ENCODE measurements around the gene ARSI.
A peak's percentile ranks its signal among the peaks of the same experiment; 100 is the strongest.

Gene ARSI

DNA sequence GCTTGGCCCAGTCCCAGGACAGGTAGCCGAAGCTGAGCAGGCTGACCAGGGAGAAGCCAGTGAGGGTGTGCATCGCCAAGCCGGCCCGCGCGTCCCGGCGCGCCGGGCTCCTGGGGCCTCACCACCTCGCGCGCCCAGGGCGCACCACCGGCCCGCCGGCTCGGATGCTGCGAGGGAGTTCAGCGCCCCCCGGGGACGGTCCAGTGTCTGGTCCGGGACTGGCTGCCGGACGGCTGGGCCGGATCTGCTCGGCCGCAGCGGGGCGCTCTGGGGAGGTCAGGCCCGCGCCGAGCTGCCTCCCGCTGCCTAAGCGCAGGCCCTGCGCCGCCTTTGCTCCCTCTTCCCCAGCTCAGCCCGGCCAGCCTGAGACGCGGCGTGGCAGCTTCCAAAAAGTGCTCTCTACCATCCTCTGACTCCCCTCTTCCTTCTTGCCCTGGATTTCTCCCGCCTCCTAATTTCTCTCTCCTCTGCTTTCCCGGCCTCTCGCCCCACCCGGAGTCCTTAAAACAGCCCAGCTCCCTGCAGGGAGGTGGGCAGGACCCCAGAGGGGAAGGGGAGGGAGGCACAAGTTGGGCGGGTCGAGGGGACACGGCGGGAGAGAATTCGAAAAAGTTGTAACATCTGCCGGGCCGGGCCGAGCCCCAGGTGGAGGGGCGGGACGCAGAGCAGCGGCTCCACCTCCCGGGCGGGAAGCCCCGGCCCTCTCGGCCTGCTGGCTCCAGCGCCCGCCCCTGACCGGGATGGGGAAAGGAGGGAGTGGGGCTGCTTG lies at the start of gene ARSI:
ARSI (minus strand) TSS at position 605 of the 769 bp plus-strand sequence; CDS start at position 73, 532 bp downstream.
- no peak for DNase-seq

DNA sequence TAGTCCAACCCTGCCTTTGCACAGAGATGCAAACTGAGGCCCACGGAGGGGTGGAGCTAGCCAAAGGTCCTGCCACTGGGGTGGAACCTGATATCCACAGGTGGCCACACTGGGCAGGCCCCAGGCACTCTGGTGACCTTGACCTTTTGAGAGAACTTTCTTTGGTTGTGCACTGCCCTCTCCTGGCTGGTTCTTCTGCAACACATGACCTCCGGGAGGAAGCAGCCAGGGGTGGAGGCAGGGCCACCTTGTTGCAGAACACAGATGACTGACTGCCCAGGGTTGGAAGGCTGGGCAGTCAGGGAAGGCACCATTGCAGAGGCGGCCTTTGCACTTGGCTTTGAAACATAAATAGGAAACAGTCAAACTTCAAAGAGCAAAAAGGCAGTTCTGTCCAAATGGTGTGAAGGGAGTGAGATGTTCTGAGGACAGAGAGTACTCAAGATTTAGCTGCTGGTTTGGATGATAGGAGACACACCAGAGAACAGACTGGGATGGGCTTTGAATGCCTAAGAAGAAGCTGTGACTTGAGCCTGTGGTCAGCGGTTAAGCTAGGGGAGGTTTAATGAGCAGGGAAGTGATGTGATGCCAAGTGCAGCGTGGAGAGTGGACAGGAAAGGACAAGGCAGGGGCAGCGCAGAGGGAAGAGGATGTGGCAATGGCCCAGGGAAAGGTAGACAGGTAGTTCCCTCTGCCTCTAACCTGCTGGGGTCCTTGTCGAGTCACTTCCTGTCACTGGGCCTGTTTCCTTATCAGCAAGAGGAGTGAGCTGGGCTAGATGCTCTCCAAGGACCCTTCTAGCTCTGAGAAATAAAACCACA lies 48.0 kb upstream of the ARSI start:
- peak; percentile 65 for DNase-seq

DNA sequence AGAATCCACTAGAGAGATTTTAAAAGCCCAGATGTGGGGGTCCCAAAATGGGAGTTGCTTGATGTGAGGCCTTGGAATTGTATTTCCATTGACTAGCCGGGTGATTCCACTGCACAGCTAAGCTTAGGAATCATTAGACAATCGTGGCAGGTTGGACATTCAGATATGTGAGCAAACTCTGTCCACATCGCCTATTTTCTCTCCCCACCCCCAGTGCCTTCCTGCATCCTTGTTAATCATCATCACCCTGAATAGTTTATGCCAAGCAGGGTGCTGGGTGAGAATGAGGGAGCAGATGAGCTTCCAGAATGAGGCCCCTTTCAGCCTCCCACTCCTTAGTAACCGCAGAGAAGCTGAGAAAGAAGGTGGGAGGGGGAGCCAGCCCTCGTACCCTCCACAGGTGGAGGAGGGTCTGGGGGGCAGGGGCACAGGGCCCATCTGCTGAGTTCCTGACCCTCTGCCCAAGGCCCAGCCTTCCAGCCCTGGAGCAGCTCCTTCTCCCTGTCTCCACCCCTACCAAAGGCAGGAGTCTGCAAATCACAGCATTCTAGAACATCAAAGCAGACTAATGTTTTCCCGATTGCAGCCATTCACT lies 47.1 kb upstream of the ARSI start:
- no peak for DNase-seq

DNA sequence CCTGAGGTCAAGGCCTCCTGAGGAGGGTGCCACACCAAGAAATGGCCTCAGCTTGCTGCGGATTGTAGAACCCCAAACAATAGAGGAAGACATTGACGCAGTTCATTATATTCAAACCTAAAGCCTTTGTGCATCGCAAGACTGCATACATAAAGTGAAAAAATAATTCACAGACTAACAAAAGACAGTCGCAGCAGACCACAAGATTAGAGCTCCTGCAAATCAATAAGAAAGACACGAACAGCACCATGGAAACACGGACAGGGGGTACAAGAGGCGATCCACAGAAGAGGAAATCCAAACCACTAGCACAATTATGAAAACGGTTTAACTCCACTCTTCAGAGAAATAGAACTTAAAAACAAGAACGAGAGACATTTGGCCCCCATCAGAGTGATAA lies 44.7 kb upstream of the ARSI start:
- DNase-seq = no peak

DNA sequence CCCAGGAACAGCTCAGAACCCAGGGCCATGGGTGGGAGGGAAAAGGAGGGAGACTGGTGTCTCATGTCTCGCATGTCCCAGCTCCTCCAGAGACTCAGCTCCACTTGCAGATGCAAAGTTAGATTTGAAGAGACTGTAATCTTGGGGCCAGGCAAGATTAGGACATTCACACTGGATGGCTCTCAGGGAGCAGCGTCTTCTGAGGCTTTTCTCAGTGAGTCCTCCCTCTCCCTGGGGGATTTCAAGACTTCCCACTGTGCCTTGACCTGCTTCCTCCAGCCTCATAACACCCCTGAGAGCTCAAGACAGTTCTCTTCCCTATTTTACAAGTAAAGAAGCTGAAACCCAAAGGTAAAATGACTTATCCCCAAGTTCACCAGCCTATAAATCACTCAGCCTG lies 44.3 kb upstream of the ARSI start:
- DNase-seq = no peak

DNA sequence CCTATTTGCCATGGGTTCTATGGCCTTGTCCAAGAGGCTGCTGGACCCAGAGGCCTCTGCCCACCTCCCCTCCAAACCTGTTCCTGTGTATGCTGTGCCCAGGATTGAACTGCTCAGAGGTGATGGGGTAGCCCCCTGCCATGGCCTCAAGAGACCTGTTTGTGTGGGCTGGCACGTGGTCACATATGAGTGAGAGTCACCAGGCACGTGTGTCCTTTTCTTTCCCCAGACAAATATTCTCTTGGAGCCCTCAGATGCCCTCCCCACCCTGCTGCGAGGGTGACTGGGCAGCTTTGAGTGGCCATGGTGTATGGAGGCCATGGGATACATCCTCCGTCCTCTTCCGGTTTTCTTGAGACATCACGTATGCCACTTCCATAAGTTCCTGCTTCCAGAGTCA lies 43.9 kb upstream of the ARSI start:
- no peak for DNase-seq

DNA sequence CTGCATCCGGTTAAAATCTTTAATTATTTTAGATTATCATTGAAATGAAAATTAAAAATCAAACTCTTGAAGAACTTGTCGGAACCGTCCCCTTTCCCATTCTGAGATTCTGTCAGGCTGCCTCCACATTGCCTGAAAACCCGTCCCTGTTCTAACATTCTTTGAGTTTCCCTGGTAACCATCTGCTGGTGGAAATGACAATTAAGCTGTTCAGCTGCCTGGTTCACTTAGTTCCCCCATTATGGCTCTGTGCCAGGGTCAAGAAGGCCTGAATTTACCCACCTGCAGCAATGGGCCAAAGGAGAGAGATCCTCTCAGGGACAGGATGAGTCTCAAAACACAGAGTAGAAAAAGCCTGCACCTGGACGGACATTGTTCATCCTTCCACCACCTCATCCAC lies 43.0 kb upstream of the ARSI start:
- no peak for DNase-seq

DNA sequence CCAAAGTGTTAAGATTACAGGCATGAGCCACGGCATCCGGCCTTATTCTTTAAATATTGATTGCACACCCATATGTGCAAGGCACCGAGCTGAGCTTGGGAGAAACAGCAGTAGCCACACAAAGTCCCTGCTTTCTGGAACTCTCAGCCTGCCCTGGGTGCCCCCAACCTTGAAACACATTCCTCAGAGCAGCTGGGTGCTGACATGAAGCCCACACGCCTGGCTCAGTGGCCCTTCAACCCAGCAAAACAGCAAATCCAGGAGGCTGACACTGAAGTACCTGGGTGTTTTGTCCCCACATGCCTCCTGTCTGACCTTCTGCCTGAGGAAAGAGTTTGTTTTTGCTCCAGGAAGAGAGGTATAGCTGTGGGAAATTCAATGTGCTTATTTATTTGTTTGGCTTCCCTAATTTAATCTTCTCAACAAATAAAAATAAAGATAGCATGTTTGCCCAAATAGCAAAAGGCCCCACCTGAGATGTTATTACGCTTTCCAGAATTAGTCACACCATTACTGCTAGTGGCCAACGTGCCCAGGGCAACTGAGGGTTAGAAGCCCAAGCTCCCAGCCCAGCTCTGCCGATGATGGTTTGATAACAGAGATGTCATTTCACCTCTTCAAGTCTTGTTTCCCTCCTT lies 41.4 kb upstream of the ARSI start:
- no peak for DNase-seq

DNA sequence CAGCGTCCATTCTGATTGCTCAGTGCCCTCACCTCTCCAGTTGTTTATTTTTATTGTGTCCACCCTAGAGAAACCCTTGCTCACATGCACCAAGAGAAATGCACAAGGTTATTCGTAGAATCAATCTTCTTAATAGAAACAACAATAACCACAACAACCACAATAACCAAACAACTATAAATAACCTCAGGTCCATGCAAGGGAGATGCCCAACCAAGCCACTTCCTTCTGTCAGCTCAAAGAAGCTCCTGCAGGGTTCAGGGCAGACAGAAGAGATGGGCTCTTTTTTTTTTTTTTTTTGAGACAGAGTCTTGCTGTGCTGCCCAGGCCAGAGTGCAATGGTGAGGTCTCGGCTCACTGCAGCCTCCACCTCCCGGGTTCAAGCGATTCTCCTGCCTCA lies 39.9 kb upstream of the ARSI start:
- no peak for DNase-seq

DNA sequence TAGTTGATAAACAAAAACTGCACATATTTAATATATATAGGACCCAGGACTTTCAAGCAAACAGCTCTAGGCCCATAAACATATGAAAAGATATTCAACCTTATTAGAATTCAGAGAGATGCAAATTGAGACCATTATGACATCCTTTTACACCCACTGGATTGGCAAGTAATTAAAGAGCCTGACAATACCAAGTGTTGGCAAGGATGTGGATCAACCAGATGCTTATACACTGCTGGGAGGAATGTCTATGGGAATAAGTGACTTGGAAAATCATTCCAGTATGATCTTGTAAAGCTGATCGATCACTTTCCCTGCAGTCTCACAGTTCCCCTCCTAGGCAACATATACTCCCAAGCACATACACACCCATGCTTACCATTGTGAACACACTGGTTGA lies 39.3 kb upstream of the ARSI start:
- DNase-seq = no peak

DNA sequence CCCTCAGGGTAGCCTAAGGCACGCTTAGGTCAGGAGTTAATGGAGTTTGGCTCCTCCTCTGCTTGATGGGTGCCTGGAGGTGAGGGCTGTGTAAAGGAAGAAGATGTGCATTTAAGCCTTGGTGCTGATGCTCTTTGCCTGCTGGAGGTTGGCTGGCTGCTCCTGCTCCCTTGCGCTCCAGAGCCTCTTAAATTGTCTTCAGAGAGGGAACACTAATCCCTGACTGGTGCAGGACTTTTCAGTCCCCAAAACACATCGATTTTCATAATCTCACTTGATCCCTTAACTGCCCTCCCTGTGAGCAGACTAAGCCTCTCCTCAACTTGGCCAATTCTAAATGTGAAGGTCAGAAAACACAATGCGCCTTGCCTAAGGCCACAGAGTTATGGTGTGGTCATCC lies 38.6 kb upstream of the ARSI start:
- no peak for DNase-seq

DNA sequence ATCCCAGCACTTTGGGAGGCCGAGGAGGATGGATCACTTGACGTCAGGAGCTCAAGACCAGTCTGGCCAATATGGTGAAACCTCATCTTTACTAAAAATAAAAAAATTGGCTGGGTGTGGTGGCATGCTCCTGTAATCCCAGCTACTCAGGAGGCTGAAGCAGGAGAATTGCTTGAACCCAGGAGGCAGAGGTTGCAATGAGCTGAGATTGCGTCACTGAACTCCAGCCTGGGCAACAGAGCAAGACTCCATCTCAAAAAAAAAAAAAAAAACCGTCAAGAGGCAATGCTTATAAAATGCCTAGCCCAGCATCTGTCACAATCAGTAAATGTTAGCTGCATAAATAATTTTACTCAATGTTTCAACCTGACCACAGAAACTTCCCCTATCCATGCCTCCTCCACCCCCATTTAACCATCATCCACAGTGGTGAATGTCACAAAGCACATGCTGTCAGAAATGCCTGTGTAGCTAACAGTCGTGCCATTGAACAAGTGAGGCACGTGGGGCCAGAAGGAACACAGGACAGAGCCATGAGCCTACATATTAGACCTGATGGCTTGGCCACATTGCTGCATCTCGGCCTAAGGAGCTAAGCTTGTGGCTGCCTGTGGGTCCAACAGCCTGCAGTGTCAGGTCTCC lies 38.0 kb upstream of the ARSI start:
- DNase-seq = no peak

DNA sequence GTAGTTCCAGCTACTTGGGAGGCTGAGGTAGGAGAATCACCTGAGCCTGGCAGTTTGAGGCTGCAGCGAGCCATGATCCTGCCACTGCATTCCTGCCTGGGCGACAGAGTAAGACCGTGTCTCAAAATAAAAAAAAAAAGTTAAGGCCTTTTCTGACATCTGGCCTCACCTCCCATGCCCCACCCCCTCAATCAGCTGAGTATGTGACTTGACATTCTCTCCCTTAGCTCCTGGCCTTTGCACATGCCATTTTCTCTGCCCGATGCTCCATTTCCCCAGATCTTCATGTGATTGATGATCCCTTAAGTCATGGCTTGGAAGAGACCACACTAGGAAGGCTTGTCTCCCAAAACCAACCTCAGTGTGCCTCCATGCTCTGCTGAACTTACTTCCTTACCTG lies 37.1 kb upstream of the ARSI start:
- DNase-seq = no peak

DNA sequence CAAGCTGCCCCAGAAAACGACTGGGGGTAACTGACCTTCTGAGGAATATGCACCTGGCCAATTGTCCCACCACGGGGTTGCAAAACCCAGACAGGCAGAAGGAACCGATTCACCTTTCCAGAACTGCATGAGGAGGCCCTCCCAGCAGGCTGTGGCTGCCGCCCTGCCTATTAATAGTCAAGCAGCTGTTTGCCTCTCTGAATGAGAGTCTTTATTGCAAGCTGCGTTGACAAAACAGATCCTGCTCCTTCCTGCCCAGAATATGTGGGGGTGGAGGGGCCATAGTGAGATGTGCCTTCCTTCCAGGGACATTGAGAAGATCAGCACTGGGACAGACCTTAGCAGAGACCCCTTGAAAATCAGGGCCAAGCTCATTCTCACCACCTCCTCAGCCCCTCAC lies 36.5 kb upstream of the ARSI start:
- no peak for DNase-seq

DNA sequence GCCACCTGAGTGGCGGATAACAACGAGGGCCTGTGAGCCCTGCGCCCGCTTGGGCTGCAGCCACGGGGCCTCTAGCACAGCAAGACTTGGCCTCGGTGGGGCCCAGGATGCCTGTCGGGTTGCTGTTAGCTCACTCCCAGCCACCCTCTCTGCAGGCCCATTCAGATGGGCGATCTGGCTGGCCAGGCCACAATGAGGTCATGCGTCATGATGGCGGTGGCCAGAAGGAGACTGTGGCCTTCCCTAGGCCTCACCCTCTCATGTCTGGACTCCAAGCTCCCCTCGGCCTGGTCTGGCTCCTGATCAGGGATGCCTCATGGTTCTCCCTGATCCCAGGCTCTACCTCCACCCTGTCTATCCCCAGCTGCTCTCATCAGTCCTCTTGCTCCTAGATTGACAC lies 35.8 kb upstream of the ARSI start:
- DNase-seq = no peak

DNA sequence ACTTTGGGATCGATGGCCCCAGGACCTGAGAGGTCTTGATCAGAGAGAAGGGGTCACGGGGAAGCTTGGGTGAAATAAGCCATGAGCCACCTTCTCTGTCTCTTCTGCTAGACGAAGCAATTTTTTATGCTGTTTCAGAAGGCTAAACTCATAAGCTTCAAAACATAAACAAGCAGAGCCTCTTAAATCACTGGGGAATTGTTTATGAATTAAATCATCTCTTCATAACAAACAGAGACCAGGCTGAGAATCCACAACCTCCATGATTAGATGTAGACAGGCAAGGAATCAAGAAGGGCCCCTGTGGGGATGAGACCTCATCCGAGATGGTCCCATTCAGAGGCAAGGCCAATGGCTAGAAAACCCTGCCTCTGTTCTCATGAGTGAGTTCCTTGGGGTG lies 33.1 kb upstream of the ARSI start:
- DNase-seq = no peak

DNA sequence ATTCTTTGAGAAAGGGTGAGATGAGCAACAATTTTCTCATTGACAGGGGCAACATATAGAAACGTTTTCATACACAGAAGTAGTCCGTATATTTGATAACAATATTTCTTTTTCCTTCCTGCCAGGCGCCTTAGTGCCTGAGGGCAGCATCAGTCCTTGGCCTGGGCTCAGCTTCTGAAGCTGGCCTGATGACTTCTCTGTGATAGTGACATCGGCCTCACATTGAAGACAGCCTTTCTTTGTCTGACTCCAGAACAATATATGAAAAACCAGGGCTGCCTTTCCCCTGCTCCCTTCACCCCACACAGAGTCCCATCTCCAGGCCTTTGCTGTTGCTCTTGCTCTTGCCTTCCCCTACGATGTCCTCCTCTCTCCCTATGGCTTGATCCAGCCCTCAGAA lies 30.7 kb upstream of the ARSI start:
- DNase-seq = no peak

DNA sequence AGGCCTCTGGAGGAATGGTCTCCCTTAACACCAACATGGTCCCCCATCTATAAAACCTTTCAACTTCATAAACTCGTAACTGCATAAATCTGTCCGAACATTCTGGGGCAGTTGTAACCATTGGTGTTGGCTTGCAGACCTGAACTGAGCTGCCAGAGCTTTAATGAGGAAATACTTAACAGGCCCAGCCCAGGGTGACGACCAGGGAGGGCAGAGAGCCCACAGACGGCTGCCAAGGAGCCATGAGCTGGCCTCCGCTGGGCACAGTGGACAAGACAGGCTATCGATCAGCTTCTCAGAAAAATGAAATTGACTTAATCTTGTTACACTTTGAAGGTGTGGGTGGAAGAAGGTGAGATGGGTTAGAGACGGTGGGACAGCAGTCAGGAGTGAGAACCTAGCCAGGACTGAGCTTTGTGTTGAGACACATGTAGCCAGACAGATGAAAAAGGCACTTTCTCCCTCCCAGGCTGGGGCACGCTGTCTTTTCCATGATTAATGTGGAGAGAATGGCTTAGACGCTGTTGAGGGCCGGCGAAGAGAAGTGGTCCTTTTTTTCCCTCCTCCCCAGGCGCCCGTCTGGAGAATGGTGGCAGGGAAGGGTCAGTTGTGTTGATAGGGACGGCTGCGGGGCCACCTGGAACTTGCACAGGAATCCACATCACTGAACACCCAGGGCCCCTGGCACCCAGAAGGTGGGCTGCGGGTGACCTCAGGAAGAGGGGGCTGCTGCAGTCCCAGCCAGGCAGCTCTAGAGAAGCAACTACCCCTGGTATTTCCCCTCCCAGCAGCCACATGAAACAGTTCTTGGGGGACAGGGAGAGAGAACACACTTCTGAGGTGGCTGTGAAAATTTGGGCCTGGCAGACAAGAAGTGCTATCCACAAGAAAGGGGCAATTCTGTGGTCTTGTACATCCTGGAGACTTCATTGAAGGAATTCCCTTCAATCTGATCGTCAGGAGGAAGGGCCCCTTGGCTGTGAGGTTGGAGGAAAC lies 27.5 kb upstream of the ARSI start:
- no peak for DNase-seq

DNA sequence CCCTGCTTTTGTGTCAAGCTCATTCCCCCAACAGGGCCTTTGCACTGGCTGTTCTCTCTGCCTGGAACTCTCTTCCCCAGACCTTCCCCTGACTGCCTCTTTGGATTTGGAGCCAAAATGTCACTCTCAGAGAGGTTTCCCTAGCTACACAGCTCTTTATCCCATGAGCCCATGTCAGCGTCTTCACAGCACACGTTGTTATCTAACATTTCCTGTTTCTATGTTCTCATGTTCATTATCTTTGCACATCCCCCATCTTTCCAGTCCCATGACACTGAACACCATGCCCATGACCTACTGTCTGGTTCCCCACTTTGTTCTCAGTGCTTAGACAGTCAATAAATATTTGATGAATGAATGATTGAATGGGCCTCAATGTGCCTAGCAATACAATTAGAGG lies 26.3 kb upstream of the ARSI start:
- DNase-seq = no peak

DNA sequence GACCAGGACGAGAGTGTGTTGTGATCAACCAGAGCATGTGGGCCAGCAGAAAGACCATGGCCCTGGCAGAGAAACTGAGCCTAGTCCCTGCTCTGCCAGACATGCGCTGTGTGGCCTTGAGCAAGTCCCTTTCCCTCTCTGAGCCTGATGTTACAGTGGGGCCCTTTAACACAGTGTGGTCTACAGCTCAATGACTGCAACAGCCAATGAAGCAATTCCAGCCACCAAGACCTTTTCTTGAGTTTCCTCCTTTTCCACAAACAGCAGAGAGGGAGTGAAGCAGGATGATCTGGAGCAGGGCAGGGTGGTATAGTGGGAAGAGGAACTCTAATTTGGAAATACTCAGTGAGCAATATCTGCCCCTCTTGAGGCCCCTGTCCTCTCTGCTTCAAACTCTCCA lies 25.8 kb upstream of the ARSI start:
- no peak for DNase-seq

DNA sequence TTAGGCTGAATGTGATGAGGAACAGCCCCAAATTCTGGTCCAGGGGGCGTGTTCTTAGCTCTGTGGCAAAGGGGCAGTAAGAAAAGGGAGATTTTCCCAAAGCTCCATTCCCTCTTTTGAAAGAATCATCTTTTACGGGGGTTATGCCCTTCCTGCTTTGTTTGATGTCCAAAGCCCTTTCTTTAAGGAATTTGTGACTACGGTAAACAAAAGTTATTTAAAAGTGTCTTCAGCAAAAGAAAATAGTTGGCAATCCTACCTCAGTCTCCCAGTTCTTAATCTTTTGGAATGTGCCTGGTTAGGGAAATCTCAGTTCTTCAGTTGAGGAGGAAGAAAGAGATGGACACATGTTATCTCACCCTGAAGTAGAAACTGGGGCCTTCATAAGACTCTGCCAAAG lies 24.4 kb upstream of the ARSI start:
- no peak for DNase-seq

DNA sequence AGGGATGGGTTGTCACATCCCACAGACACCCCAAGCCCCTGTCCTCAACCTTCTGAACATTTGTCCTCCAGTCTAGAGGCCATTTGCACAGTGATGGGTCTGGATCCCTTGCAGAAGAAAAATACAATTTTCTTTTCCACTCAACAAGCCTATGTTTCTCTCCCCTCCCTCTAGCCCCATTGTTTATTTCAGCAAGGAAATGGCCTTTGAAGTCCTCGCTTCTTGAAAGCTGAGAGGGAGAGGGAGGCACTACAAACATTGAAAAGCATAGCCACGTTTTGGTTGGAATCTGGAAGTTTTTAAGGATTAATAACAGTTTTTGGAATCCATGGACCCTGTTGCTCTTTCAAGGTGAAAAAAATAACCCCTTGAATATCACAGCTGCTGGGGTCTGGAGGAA lies 24.0 kb upstream of the ARSI start:
- no peak for DNase-seq

Data from stimulated activated CD4-positive, alpha-beta T cell treated with anti-CD3 and anti-CD28 coated beads, Interleukin-15, amount 100 ng/mL, for 24 hours (primary cell).